Measurements from ENCODE around the gene EHMT1. TPM values are rescaled to one million over a fixed set of nuclear protein-coding genes. Genes with fewer than 3 reads are reported as not detected.
A peak's percentile ranks its signal among the peaks of the same experiment; 100 is the strongest.

Gene EHMT1
- total and polyA plus RNA-seq, 10 of the 15 experiments (the other 5 are each of a cell fraction or from before 2014, with no cell fraction given): 2.9 to 100 (median 48.1) TPM

DNA sequence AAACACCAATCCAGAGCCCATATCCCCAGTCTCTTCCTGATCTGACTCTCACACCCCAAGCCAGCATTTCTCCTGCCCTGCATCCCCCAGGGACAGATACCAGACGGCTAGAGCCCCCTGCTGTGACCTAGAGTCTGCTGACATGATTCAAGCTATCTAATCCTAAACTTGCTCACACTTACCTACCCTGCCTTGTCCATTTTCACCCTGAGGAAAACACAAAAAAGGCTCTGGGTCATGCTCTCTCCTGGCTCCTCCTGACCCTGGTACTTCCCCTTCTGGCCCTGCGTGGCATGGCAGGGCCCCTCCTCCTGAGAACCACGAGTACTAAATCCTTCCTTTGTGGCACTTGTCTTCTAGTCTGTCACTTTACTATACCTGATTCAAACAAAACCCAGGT, 16.1 kb upstream of the EHMT1 start:
- TF ChIP-seq ZNF217 (IDR thresholded peaks at IDR 0.05) (no peak), EED (IDR thresholded peaks at IDR 0.05; ENCODE audit: low read depth) (no peak), POLR2A (IDR thresholded peaks at IDR 0.05; ENCODE audit: low read depth, low read length) (no peak), HDGF (IDR thresholded peaks at IDR 0.05) (no peak), NRF1 (conservative IDR thresholded peaks at IDR 0.05; ENCODE audit: low read depth, low read length) (no peak)
- TF ChIP-seq, protein P1, sequence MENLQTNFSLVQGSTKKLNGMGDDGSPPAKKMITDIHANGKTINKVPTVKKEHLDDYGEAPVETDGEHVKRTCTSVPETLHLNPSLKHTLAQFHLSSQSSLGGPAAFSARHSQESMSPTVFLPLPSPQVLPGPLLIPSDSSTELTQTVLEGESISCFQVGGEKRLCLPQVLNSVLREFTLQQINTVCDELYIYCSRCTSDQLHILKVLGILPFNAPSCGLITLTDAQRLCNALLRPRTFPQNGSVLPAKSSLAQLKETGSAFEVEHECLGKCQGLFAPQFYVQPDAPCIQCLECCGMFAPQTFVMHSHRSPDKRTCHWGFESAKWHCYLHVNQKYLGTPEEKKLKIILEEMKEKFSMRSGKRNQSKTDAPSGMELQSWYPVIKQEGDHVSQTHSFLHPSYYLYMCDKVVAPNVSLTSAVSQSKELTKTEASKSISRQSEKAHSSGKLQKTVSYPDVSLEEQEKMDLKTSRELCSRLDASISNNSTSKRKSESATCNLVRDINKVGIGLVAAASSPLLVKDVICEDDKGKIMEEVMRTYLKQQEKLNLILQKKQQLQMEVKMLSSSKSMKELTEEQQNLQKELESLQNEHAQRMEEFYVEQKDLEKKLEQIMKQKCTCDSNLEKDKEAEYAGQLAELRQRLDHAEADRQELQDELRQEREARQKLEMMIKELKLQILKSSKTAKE (IDR thresholded peaks at IDR 0.05; ENCODE audit: low read depth, poor library complexity, severe bottlenecking): no peak
- TF ChIP-seq, protein P2, sequence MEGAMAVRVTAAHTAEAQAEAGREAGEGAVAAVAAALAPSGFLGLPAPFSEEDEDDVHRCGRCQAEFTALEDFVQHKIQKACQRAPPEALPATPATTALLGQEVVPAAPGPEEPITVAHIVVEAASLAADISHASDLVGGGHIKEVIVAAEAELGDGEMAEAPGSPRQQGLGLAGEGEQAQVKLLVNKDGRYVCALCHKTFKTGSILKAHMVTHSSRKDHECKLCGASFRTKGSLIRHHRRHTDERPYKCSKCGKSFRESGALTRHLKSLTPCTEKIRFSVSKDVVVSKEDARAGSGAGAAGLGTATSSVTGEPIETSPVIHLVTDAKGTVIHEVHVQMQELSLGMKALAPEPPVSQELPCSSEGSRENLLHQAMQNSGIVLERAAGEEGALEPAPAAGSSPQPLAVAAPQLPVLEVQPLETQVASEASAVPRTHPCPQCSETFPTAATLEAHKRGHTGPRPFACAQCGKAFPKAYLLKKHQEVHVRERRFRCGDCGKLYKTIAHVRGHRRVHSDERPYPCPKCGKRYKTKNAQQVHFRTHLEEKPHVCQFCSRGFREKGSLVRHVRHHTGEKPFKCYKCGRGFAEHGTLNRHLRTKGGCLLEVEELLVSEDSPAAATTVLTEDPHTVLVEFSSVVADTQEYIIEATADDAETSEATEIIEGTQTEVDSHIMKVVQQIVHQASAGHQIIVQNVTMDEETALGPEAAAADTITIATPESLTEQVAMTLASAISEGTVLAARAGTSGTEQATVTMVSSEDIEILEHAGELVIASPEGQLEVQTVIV (IDR thresholded peaks at IDR 0.05; ENCODE audit: borderline replicate concordance, partially characterized antibody): no peak
- TF ChIP-seq, protein P3, sequence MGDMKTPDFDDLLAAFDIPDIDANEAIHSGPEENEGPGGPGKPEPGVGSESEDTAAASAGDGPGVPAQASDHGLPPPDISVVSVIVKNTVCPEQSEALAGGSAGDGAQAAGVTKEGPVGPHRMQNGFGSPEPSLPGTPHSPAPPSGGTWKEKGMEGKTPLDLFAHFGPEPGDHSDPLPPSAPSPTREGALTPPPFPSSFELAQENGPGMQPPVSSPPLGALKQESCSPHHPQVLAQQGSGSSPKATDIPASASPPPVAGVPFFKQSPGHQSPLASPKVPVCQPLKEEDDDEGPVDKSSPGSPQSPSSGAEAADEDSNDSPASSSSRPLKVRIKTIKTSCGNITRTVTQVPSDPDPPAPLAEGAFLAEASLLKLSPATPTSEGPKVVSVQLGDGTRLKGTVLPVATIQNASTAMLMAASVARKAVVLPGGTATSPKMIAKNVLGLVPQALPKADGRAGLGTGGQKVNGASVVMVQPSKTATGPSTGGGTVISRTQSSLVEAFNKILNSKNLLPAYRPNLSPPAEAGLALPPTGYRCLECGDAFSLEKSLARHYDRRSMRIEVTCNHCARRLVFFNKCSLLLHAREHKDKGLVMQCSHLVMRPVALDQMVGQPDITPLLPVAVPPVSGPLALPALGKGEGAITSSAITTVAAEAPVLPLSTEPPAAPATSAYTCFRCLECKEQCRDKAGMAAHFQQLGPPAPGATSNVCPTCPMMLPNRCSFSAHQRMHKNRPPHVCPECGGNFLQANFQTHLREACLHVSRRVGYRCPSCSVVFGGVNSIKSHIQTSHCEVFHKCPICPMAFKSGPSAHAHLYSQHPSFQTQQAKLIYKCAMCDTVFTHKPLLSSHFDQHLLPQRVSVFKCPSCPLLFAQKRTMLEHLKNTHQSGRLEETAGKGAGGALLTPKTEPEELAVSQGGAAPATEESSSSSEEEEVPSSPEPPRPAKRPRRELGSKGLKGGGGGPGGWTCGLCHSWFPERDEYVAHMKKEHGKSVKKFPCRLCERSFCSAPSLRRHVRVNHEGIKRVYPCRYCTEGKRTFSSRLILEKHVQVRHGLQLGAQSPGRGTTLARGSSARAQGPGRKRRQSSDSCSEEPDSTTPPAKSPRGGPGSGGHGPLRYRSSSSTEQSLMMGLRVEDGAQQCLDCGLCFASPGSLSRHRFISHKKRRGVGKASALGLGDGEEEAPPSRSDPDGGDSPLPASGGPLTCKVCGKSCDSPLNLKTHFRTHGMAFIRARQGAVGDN (IDR thresholded peaks at IDR 0.05): no peak
- no peak for ATAC-seq
- H2AFZ ChIP-seq (ENCODE audit: control insufficient read depth, low read depth, low read length): 0 out of 2 replicates have a peak overlapping the region, but pooled peaks have one; percentile 4
- no peaks in the 10 kb centered on the region for H3K27me3 ChIP-seq (replicated peaks in 1 of 2; ENCODE audit: control insufficient read depth in 2 of 2, insufficient read depth in 2 of 2, low read length in 1 of 2)
- no peak overlapping the region for H3K4me2 ChIP-seq (ENCODE audit: control insufficient read depth, insufficient read depth)
- H3K27ac ChIP-seq (ENCODE audit: control insufficient read depth, insufficient read depth): no peak overlapping the region
- CTCF ChIA-PET: no interaction called here
- no peaks in the 10 kb centered on the region for H3K9me3 ChIP-seq (replicated peaks; ENCODE audit: control insufficient read depth, insufficient read depth, low read length)
- no peak overlapping the region for H3K9ac ChIP-seq (ENCODE audit: control insufficient read depth, insufficient read depth, low read length)
- in situ Hi-C loops (cut with MboI): no loop called here
- RAD21 ChIA-PET (ENCODE audit: unreplicated experiment): no interaction called here
- peaks cover 4% of the 10 kb centered on the region for H3K79me2 ChIP-seq (ENCODE audit: control insufficient read depth, insufficient read depth, low read length)
- intact Hi-C loops (cut with micrococcal nuclease; ENCODE audit: unreplicated experiment): no loop called here
- H3K4me3 ChIP-seq: no peak overlapping the region
- WGBS (ENCODE audit: insufficient coverage, insufficient replicate concordance, low lambda C conversion rate, missing lambda C conversion rate): 1% methylated on average over 3 of the region's 3 CpGs
- SMC1A ChIA-PET (ENCODE audit: uncharacterized antibody, unreplicated experiment): no interaction called here
- POLR2A ChIA-PET: no interaction called here
- peaks cover 11% of the 10 kb centered on the region for H3K4me1 ChIP-seq (ENCODE audit: control insufficient read depth, insufficient read depth, low read length)
- DNase-seq (ENCODE audit: low read depth, low spot score): no peak
- peak; percentile 7 for FAIRE-seq
- no peaks in the 10 kb centered on the region for H3K36me3 ChIP-seq (ENCODE audit: control insufficient read depth in 2 of 2, insufficient read depth in 2 of 2, low read length in 1 of 2)
- H4K20me1 ChIP-seq (ENCODE audit: control insufficient read depth, insufficient read depth): no peaks in the 10 kb centered on the region
- BruUV-seq (replicated peaks): no TSS peak

Data from GM12878 (cell line).